ENCODE results near the gene INTS6. TPM values are rescaled to one million over a fixed set of nuclear protein-coding genes. Genes with fewer than 3 reads are reported as not detected.

The INTS6 gene
- total and polyA plus RNA-seq, 11 donors, result 7.7 to 30.2 (median 23.4) TPM

DNA sequence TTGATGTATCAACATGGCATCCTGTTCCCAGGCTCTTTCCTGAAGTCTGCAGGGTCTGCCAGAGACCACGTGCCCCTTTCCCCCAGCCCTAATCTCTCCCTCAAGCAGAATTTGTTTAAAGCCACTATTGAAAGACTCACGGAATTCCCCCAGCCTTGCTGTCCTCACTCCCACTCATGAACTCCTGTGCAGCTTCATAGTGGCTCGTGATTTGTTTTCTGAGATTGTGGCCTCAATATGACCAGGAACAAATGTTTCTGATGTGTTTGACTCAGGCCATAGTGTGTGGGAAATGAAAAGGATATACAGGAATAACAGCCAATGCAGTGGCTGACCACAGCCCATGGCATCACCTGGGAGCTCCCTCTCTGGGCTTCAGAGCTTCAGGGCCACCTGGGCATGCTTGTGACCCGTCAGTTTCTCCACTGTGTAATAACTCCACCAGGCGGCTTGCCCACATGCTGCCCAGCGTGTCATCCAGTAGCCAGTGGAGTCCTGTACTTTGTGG lies 121.4 kb downstream of the INTS6 start:
- TF ChIP-seq POLR2A (IDR thresholded peaks at IDR 0.05), result no peak
- TF ChIP-seq, protein P1, sequence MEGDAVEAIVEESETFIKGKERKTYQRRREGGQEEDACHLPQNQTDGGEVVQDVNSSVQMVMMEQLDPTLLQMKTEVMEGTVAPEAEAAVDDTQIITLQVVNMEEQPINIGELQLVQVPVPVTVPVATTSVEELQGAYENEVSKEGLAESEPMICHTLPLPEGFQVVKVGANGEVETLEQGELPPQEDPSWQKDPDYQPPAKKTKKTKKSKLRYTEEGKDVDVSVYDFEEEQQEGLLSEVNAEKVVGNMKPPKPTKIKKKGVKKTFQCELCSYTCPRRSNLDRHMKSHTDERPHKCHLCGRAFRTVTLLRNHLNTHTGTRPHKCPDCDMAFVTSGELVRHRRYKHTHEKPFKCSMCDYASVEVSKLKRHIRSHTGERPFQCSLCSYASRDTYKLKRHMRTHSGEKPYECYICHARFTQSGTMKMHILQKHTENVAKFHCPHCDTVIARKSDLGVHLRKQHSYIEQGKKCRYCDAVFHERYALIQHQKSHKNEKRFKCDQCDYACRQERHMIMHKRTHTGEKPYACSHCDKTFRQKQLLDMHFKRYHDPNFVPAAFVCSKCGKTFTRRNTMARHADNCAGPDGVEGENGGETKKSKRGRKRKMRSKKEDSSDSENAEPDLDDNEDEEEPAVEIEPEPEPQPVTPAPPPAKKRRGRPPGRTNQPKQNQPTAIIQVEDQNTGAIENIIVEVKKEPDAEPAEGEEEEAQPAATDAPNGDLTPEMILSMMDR (IDR thresholded peaks at IDR 0.05), result no peak
- peaks cover 0 to 10% (median 0%) of the 10 kb centered on the region in 12 donors for H3K4me1 ChIP-seq
- H3K27me3 ChIP-seq, result no peaks in the 10 kb centered on the region
- intact Hi-C loops (cut with DNase I), result no loop called here
- no peaks in the 10 kb centered on the region for H3K9me3 ChIP-seq
- H3K36me3 ChIP-seq, result no peaks in the 10 kb centered on the region
- H3K4me3 ChIP-seq, result no peak overlapping the region
- DNase-seq (no peak), ATAC-seq (no peak)
- 70 to 76% (median 75%) methylated on average over 6 of the region's 6 CpGs for WGBS, 4 donors
- no peak overlapping the region for H3K27ac ChIP-seq

DNA sequence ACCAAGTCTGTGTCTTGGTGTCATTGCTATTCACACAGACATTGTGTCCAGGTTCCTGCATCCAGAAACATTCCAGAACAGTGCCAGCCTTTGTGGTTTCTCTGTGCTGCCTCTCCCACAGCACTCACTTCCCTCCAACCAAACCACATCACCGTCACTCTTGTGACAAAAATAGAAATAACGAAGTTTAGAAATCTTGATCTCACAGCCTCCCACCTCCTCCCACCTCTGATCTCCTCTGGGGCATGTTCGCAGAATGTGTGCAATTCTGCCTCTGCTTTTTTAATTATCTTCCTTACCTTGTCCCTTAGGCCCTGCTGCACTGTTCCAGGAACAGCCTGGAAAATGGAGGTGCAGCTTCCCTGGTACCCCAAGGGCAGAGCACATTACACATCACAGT lies 122.0 kb downstream of the INTS6 start:
- no peak overlapping the region for H3K4me3 ChIP-seq
- H3K27ac ChIP-seq, result no peak overlapping the region
- intact Hi-C loops (cut with DNase I), result no loop called here
- TF ChIP-seq, protein P1 (IDR thresholded peaks at IDR 0.05), result no peak
- TF ChIP-seq POLR2A (IDR thresholded peaks at IDR 0.05), result no peak
- WGBS, 4 donors, result 25 to 39% (median 29%) methylated on average over 3 of the region's 3 CpGs
- H3K9me3 ChIP-seq, result no peaks in the 10 kb centered on the region
- peak in 1 of 4 donors; percentile 54 for ATAC-seq
- peaks cover 0 to 10% (median 0%) of the 10 kb centered on the region in 12 donors for H3K4me1 ChIP-seq
- H3K36me3 ChIP-seq, result no peaks in the 10 kb centered on the region
- no peaks in the 10 kb centered on the region for H3K27me3 ChIP-seq
- no peak for DNase-seq

- Histone ChIP-seq H3K27ac (no peak overlapping the region), H3K9me3 (no peaks in the 10 kb centered on the region), H3K36me3 (no peaks in the 10 kb centered on the region), H3K4me1 (peaks cover 0 to 10% (median 0%) of the 10 kb centered on the region in 12 donors), H3K27me3 (no peaks in the 10 kb centered on the region), H3K4me3 (no peak overlapping the region)
- intact Hi-C loops (cut with DNase I), result no loop called here
- ATAC-seq, result no peak
- TF ChIP-seq, protein P1 (IDR thresholded peaks at IDR 0.05), result no peak
- TF ChIP-seq POLR2A (IDR thresholded peaks at IDR 0.05), result no peak
- no peak for DNase-seq
- 93 to 97% (median 95%) methylated on average over 3 of the region's 3 CpGs for WGBS, 4 donors
Measured at GRCh38 chr13:51329606-51330005, 123.2 kb downstream of the INTS6 start.

- Histone ChIP-seq H3K36me3 (no peaks in the 10 kb centered on the region), H3K4me1 (peaks cover 0 to 10% (median 0%) of the 10 kb centered on the region in 12 donors), H3K27ac (no peak overlapping the region), H3K9me3 (no peaks in the 10 kb centered on the region), H3K4me3 (no peak overlapping the region), H3K27me3 (no peaks in the 10 kb centered on the region)
- DNase-seq (no peak), ATAC-seq (no peak)
- intact Hi-C loops (cut with DNase I), result no loop called here
- WGBS, 4 donors, result 76 to 83% (median 78%) methylated on average over 5 to 6 of the region's 6 CpGs
- no peak for TF ChIP-seq POLR2A (IDR thresholded peaks at IDR 0.05)
- TF ChIP-seq, protein P1 (IDR thresholded peaks at IDR 0.05), result no peak
Measured at GRCh38 chr13:51328488-51328887, 124.3 kb downstream of the INTS6 start.
